Central memory CD4-positive, alpha-beta T cell (primary cell): ENCODE results near the gene NDUFB5.

ENCODE experiments used
- DNase-seq: peaks from one replicate; pipeline ENCODE4 v3.0.0; 2022
- total RNA-seq, 3 experiments: gene quantifications; one replicate each; lab custom pipeline; 2026; lab: John Stamatoyannopoulos, UW

NDUFB5 gene
- 8.9 to 24.6 (median 17.9) reads per million in 3 experiments for total RNA-seq

DNA sequence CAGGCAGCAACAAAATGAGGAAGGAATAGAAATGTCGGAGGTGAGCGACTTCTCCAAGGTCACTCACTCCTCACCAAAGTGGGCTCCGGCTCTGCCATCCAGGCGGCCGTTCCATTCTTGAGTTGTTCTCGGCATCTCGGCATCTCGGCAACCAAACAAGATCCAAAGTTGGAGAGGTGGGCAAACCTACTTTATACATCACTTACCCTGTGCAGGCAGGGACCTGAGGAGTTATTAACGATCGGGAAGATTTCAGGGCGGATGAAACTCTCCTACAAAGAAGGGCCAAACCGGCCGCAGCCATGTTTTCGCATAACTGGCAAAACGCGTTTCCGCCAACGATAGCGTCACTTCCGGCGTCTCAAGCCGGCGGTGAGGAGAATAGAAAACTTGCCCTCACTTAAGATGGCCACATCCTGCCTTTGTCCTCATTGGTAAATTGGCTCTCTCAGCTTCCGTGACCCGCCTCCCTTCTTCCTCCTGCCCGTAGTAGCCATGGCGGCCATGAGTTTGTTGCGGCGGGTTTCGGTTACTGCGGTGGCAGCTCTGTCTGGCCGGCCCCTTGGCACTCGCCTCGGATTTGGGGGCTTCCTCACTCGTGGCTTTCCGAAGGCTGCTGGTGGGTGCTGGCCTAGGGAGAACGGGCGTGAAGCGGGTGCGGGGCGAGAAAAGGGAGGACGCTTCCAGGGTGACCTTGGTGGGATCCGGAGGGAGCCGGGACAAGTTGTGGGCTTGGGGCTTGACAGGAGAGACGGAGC, at the start of gene NDUFB5, which contains the start of gene MRPL47:
Gene NDUFB5, plus strand, starts transcription at position 474 of the 758 bp plus-strand sequence. Its CDS starts 22 bp downstream, at position 496.
Gene MRPL47, minus strand, starts transcription at position 318 of the 758 bp plus-strand sequence. Its CDS starts 14 bp downstream, at position 304.
- DNase-seq: peak; percentile 93

DNA sequence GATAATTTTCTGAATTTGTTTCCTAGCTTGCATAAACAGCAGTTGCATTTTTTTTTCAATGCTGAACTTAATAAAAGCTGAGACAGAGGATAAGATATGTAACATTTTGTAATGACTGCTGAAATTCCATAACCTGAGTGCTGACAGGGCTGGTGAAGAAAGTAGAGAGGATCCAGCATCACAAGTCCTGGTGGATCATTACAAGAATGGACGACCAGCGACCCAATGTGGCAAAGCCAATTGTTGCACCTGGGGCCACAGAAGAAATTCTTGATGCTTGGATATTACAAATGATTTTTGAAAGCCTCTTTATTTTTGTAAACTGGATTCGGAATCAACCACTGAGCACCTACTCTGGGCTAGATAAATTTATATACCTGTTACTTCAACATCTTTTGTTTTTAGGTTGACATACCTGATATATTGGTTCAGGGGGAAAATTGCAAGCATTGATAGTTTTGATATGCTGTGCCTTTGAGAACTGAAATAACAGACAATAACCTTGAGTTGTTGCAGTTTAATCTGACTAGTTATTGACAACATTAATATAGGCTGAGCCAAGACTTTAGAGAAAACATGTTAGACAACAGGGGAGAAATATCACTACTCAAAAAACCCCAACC, 45.7 kb upstream of the NDUFB5 start:
- peak; percentile 13 for DNase-seq

DNA sequence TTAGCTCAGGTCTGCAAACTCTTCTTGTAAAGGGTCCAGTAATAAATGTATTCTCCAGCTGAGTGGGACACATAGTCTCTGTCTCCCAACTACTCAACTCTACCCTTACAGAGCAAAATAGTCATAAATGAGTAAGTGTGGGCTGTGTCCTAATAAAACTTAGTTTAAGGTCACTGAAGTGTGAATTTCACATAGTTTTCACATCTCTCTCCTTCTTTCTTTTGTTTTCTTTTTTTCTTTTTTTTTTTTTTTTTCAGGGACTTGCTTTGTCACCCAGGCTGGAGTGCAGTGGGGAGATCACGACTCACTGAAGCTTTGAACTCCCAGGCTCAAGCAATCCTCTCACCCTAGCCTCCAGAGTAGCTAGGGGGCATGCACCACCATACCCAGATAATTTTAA, 43.8 kb upstream of the NDUFB5 start:
- no peak for DNase-seq

DNA sequence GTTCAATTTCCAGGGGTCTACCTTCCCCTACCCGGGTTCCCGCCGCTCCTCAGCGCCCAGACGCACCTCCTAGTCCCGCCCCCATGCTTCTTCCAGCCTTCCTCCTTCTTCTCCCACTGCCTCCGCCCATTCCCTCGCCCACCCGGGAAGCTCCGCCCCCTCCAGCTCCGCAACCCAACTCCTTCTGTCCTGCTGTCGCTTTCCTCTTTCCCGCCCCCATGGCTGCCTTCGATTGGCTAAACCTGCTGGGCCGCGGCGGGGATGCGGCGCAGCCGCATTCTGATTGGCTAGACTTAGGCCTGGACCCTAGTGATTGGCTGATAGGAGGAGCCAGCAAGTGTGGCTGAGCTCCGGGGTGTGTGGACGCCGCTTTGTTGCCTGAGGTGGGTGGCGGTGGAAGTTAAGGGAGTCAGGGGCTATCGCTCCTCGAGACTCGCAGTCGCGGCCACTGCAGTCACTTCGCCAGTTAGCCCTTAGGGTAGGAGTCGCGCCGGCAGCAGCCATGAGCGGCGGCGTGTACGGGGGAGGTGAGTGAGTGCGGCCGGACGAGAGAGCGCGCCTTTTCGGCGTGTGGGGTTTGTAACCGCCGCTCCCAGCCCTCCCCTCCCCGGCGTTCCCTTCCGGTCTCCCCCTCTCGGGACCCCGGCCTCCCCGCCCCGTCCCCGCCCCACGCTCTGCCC, 41.9 kb upstream of the NDUFB5 start, which contains the start of gene ACTL6A:
Gene ACTL6A, plus strand, starts transcription at position 336 of the 680 bp plus-strand sequence. Its CDS starts 167 bp downstream, at position 503.
- peak; percentile 96 for DNase-seq

DNA sequence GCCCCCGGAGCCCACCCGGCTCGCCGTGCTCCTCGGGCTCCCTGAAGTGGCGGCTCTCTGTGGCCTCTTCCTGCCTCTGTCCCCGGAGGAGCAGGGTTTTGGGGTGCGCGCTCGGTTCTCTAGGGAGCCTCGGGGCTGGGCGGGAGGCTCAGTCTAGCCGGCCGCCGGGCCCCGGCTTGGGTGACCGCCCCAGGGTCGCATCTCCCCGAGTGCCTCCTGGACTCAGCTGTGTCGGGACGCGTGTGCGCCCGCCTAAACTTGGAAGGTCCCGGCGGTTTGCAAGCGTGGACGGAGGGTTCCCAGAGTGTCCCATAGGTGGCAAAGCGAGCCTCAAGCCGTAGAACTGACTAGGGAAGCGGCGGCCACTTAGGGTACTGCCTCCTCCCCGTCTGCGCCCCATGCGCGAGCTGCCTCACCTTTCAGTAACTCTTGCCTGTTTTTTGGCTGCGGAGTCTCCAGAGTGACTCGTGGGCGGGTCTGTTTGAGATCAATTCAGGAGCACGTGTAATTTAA, 41.3 kb upstream of the NDUFB5 start:
- peak; percentile 58 for DNase-seq

DNA sequence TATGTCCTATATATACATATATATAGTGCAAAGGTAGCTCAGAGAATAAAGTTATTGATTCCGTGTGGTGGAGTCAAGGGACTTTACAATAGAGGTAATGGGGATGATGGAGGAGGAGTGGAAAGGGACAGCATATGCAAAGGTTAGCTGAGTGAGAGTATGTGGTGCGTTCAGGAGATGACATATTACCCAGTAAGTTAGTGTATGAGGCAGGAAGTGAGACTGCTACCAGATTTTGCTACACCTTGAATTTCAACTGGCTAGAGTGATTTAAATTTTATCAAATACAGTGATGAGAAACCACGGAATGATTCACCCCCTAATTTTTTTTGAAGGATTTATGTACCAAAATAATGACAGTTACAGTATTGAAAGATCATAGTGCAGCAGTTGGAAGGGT, 39.1 kb upstream of the NDUFB5 start:
- no peak for DNase-seq

DNA sequence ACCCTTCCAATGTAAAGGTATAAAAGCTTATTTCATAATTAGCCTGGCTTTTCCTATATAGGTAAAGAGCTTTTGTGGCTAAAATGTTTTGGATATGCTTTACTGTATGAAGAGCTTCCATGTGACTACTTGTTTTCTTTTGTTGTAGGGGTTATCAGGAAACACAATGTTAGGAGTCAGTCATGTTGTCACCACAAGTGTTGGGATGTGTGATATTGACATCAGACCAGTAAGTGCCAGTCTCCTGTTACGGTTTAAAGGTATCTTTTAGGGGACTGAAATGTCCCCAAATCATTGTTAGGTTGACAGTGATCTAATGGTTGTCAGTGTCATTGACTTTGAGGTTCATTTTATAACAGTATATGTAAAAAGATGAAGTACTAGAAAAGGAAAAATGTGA, 23.6 kb upstream of the NDUFB5 start:
- no peak for DNase-seq

DNA sequence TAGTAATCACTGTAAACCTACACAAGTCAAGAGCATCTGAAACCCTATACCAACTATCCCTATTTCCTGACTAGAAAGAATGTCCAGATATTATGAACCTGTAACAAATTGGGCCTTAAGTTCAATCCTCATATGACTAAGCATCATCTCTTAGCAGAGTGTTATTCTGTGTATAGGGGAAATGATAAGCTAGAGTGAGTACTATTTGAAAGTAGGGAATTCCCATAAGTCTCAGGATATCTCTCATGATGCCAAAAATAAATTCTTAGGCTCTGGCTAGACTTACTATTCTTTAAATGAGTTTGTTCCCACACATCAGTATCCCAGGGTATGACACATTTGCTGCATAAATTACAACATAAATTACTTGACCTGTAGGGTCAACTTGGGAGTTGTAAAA, 15.5 kb upstream of the NDUFB5 start:
- no peak for DNase-seq

DNA sequence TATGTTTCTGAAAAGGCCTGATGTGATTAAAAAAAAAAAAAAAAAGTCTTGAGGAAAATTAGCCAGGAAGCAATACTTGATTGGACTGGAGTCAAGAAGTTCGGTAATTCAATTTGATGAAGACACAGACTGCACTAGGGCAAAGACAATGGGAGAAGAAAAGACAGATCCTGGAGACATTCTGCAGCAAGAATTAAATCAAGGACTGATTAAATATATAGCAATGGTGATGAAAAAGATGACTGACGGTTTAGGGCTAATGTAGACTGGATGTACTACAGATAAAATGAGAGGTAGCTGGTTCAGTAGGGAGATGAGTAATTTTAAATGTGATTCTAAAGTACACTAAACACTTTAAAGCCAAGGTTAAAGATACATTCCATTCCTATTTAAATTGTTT, 13.9 kb upstream of the NDUFB5 start:
- DNase-seq: no peak

DNA sequence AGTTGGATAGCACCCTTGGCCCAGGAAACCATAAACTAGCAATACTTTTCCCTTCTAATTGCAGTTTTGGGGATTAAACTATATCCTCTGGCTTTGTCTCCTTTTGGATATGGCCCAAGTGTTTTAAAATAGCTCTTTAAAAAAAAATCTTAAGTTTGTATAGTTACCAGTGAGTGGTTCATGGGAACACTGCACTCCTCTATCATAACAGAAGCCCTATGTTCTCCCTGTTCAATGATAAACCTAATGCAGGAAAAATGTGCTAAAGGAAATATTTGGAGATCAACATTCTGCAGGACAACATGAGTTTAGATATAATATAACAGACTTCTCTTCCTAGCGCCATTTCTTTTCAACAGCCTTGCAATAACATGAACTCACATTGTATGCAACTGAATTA, 13.3 kb upstream of the NDUFB5 start:
- DNase-seq: no peak

DNA sequence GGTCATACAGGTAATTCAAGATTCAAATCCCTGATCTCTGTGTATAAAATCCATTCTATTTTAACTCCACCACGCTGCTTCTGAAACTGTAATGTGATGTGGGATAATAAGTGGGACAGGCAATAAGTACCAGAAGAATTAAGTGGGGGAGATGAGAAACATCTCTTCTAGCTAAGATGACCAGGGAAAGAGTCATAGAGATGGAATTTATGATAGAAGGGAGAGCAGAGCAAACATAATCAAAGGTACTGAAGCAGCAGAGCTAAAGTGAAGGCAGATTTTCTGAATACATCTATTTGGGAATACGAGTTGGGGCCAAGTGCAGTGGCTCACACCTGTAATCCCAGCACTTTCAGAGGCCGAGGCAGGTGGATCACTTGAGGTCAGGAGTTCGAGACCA, 5.1 kb upstream of the NDUFB5 start:
- DNase-seq: no peak

DNA sequence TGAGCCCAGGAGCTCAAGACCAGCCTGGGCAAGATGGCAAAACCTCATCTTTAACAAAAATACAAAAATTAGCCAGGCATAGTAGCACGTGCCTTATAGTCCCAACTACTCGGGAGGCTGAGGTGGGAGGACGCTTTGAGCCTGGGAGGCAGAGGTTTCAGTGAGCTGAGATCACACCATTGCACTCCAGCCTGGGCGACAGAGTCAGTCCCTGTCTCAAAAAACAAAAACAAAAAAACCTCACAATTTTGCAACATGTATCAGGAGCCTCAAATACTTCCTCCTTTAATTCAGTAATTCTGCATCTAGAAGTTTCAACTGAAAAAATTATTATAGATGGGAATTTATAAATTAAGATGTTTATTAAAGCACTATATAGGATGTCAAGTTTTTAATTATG, 1.3 kb upstream of the NDUFB5 start:
- no peak for DNase-seq

DNA sequence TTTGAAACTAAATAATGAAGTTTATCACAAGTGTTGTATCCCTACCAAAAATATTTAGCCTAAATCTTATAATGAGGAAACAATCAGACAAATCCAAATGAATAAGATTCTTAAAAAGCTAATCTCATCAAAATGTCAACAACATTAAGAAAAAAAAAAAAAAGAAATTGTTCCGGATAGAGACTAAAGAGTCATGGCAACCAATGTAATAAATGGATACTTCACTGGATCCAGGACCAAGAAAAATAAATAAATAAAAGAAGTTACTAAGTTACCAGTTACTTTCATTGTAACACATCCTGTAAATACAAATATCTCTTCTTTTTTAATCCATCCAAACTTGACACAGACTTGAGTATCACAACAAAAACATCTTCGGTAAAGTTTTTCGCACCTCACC, 763 bp upstream of the NDUFB5 start:
- no peak for DNase-seq

DNA sequence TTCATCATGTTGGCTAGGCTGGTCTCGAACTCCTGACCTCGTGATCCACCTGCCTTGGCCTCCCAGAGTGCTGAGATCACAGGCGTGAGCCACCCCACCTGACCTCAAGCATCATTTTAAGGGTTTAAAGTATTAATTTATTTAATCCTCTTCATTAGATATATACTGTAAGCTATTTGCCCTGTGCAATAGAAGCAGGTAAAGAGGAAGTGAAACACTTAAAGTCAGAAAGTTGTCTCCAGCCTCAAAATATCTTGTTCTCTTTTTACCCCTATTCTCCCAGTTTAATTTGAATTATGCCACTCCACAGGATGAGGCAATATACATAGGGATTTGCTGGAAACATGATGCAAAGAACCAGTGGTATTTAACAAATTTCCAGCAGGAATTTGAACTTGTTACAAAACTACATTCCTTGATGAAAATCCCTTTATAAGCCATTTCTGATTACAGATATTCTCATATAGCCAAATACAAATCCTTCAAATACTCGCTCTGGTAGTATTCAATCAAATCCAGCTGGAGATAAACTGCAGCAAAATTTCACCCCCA, 2.0 kb downstream of the NDUFB5 start:
- no peak for DNase-seq

DNA sequence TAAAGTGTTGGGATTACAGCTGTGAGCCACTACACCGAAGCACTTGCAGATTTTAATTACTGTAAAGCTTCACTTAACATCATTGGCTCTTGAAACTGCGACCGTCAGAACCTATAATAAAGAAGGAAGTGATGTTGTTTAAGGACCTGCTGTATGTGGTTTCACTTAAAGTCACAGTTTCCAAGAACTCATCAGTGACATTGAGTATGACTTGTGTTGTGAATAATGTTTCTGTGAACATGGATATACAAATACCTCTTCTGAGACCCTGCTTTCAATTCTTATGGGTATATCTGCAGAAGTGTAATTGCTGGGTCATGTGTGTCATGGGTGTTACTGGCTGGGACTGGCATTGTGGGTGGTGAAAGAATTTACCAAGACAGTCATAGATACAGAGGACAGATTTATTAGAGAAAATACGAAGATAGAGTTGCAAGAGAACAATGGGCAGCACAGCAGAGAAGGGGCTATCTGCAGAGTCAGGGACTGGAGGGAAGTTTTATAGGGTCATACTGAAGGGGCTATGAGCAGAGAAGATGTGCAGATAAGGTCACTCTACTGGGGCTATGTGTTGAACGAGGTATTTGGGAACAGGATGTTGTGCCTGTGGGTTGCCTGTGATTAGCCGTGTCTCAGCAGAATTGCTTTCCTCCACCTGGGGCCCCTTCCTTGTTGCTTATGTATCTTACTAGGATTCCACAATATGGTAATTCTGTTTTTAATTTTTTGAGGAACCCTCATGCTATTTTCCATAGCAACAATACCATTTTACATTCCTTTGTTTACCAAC, 4.5 kb downstream of the NDUFB5 start:
- peak; percentile 13 for DNase-seq

DNA sequence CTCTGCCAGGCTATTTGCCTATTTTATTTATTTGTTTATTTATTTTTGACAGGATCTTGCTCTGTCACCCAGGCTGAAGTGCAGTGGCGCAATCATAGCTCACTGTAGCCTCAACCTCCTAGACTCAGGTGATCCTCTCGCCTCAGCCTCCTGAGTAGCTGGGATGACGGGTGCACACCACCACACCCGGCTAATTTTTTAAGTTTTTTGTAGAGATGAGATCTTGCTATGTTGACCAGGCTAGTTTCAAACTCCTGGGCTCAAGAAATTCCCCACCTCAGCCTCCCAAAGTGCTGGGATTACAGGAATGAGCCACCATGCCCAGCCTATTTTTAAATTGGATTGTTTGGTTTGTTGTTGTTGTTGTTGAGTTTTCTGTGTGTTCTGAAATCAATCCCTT, 5.5 kb downstream of the NDUFB5 start:
- DNase-seq: no peak

DNA sequence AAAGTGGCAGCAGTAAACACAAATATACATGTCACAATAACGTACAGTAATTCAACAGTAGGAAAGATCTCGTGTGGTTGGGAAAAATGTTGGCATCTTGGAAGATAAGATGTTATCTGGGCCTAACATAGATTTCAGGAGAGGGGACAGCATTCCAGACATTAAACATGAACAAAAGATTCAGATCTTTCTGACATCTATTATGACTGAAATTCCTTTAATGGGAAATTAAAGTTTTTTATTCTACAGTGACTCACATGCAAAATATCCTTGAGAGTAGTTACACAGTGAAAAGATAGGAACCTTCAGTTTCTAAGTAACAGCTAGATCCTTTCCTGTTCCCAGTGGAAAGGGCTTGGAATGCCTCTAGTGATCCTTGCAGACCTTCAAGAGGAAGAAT, 9.2 kb downstream of the NDUFB5 start:
- no peak for DNase-seq

DNA sequence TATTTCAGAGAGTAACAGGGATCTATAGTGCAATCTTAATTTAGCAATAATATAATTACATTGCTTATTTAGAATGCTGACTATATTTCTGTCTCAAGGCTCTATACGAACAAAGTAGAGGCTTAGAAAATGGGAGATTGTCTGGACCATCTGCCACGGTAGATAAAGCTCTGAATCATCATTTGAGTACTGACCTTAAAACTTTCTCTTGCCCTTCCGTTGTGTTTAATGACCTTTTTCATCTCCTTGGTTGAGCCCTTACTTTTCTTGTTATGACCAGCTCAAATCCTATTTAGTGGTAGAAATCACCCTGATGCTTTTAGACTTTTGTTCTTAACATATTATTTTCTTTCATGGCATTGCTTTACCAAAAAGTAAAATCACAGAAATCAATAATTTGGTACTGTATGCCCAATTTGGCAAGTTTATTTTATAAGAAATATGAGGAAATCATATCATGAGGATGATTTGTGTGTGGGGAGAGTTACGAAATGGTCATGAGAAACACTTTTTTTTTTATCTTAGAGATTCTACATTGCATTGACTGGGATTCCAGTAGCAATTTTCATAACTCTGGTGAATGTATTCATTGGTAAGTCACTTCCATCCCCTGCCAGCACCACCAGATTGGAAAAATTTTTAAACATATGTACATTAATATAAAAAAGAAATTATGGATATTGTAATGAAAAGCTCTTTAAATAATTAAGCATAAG, 11.0 kb downstream of the NDUFB5 start:
- no peak for DNase-seq

DNA sequence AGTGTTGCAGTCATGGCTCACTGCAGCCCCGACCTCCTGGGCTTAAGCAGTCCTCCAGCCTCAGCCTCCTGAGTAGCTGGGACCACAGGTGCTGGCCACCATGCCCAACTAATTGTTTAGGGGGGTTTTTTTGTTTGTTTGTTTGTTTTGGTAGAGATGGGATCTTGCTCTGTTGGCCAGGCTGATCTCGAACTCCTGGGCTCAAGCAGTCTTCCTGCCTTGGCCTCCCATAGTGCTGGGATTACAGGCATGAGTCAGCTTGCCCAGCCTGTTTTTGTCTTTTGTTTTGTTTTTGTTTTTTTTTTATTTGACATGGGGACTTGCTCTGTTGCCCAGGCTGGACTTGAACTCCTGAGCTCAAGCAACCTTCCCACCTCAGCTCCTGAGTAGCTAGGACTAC, 17.4 kb downstream of the NDUFB5 start:
- no peak for DNase-seq

DNA sequence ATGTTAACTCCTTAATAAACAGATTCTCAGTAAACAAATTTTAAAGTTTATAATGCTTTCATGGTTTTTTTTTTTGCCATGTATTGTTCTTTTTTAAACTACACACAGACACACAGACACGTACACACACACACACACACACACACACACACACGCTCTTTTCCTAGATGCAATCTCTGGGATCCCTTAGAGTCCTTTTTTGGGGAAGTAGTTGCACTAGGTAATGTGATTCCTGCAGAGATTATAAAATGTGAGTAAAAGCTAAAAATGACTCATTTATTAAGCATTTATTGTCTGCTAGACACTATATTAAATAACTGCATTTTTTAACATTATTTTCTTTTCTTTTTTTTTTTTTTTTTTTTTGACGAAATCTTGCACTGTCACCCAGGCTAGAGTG, 19.9 kb downstream of the NDUFB5 start:
- no peak for DNase-seq

DNA sequence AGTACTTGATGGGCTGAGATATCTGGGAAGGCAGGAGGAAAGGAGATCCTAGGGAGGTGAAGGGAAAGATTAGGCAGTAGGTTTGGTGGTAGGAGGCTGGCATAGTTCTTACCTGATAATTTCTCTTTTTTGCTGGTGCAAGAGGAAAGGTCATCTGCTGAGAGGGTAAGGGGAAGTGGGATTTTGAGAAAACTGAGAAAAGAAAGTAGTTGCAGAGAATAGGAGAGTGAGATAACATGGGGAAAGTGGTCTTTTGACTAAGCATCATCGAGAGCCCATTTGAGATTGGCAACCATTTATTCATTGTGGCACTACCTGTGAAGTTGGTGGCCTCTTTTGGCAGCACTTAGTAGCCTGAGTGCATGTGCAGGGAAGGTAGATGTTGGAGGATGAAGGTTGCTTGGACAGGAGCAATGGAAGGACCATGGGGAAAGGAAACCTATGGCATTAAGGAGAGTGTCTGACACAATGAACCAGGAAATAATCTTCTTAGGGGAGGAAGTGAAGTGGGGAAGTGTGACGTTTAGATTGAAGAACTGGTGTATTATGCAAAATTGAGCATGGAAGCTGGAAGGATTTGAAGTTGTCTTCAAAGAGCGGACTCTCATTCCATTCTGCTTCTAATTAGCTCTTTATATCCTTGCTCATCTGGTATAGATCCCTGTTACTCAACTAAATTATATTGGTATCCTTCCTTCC, 26.3 kb downstream of the NDUFB5 start:
- no peak for DNase-seq
